Mesendoderm (in vitro differentiated cells): ENCODE measurements around the gene CDK3.

Source experiments
- DNase-seq: peaks from one replicate; pipeline ENCODE4 v3.0.0; 2013
- H2AK5ac ChIP-seq: 2 replicates; pipeline ENCODE4 v1.6.1; 2013; ENCODE audit warnings: low read length, inconsistent platforms
- H2BK120ac ChIP-seq: 2 replicates; pipeline ENCODE4 v1.6.1; 2013; ENCODE audit warnings: low read depth, mild to moderate bottlenecking, low read length, moderate library complexity, mixed read lengths
- H2BK15ac ChIP-seq: replicated peaks from 2 replicates; pipeline ENCODE4 v1.6.1; 2013; ENCODE audit warnings: low read depth, mild to moderate bottlenecking, moderate library complexity
- H2BK5ac ChIP-seq: 2 replicates; pipeline ENCODE4 v1.6.1; 2013; ENCODE audit warnings: low read length, inconsistent platforms
- H3K18ac ChIP-seq: 2 replicates; pipeline ENCODE4 v1.6.1; 2013; ENCODE audit warnings: mild to moderate bottlenecking, low read length, mixed read lengths
- H3K23ac ChIP-seq: one replicate; pipeline ENCODE4 v1.6.1; 2013; ENCODE audit warnings: low read length
- H3K27ac ChIP-seq: 2 replicates; pipeline ENCODE4 v1.5.1; 2013; ENCODE audit warnings: low read depth, mild to moderate bottlenecking, inconsistent platforms, low read length, moderate library complexity
- H3K27me3 ChIP-seq: 2 replicates; pipeline ENCODE4 v1.6.1; 2013; ENCODE audit warnings: low read length, control low read depth, mild to moderate bottlenecking, inconsistent platforms; ENCODE audit not compliant: insufficient read depth, poor library complexity
- H3K36me3 ChIP-seq: 2 replicates; pipeline ENCODE4 v1.6.1; 2013; ENCODE audit warnings: low read length, inconsistent platforms; ENCODE audit not compliant: control insufficient read depth, insufficient read depth
- H3K4ac ChIP-seq: one replicate; pipeline ENCODE4 v1.6.1; 2013; ENCODE audit warnings: low read depth, mild to moderate bottlenecking, low read length, moderate library complexity
- H3K4me1 ChIP-seq: 2 replicates; pipeline ENCODE4 v1.6.1; 2013; ENCODE audit warnings: low read depth, low read length, inconsistent platforms; ENCODE audit not compliant: control insufficient read depth
- H3K4me2 ChIP-seq: 2 replicates; pipeline ENCODE4 v1.6.1; 2013; ENCODE audit warnings: low read length
- H3K4me3 ChIP-seq: 2 replicates; pipeline ENCODE4 v1.5.1; 2013; ENCODE audit warnings: mild to moderate bottlenecking, low read length
- H3K56ac ChIP-seq: one replicate; pipeline ENCODE4 v1.6.1; 2013; ENCODE audit warnings: low read length
- H3K79me1 ChIP-seq: 2 replicates; pipeline ENCODE4 v1.6.1; 2013; ENCODE audit warnings: low read length, inconsistent platforms
- H3K79me2 ChIP-seq: 2 replicates; pipeline ENCODE4 v1.6.1; 2013; ENCODE audit warnings: mild to moderate bottlenecking, low read length; ENCODE audit not compliant: control insufficient read depth, insufficient read depth
- H3K9ac ChIP-seq: 2 replicates; pipeline ENCODE4 v1.6.1; 2013; ENCODE audit warnings: low read length, inconsistent platforms
- H4K5ac ChIP-seq: one replicate; pipeline ENCODE4 v1.6.1; 2013; ENCODE audit warnings: low read length
- H4K8ac ChIP-seq: one replicate; pipeline ENCODE4 v1.6.1; 2013; ENCODE audit warnings: low read depth, mild to moderate bottlenecking, control low read depth, low read length, moderate library complexity
- WGBS: extraction: QIAGEN DNeasy Blood & Tissue Kit; methylation state at CpG from one replicate; pipeline ENCODE4 v1.1.7; 2013; ENCODE audit warnings: low lambda C conversion rate, missing lambda C conversion rate; ENCODE audit not compliant: insufficient coverage; ENCODE audit errors: extremely low coverage; 5-methylcytosine and 5-hydroxymethylcytosine counted together

CDK3 gene

DNA sequence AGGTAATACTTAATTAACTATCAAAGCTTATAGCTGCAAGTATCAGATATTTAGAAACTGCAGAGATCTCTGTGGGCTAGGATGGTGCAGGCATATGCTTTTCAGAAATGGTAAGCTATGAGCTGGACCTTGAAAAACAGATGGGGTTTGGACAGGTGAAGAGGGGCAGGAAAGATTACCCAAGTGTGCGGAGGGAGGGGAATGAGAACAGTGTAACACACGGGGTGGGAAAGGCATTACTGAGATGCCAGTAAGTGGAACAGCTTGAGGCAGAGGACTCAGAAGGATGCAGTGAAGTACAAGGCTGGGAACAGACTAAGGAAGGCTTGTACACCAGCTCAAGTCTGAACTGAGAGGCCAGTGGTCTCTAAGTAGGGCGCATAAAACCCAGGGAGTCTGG lies 48.6 kb downstream of the CDK3 start:
- no peaks in the 10 kb centered on the region for H3K4me1 ChIP-seq
- H3K27me3 ChIP-seq = no peaks in the 10 kb centered on the region
- no peak overlapping the region for H3K4me3 ChIP-seq
- no peak overlapping the region for H3K18ac ChIP-seq
- H3K36me3 ChIP-seq = peaks cover 21% of the 10 kb centered on the region
- peaks cover 1% of the 10 kb centered on the region for H3K79me1 ChIP-seq
- H2BK5ac ChIP-seq = no peak overlapping the region
- H4K8ac ChIP-seq = no peak overlapping the region
- no peak overlapping the region for H2BK120ac ChIP-seq
- DNase-seq = no peak
- no peak overlapping the region for H2BK15ac ChIP-seq
- H3K9ac ChIP-seq = no peak overlapping the region
- no peak overlapping the region for H3K56ac ChIP-seq
- H3K4ac ChIP-seq = no peak overlapping the region
- WGBS = no CpG with 5 or more reads among the region's 3 CpGs
- H2AK5ac ChIP-seq = no peak overlapping the region
- no peak overlapping the region for H3K27ac ChIP-seq
- H3K4me2 ChIP-seq = no peak overlapping the region
- no peak overlapping the region for H3K23ac ChIP-seq
- H3K79me2 ChIP-seq = no peaks in the 10 kb centered on the region
- H4K5ac ChIP-seq = no peak overlapping the region

DNA sequence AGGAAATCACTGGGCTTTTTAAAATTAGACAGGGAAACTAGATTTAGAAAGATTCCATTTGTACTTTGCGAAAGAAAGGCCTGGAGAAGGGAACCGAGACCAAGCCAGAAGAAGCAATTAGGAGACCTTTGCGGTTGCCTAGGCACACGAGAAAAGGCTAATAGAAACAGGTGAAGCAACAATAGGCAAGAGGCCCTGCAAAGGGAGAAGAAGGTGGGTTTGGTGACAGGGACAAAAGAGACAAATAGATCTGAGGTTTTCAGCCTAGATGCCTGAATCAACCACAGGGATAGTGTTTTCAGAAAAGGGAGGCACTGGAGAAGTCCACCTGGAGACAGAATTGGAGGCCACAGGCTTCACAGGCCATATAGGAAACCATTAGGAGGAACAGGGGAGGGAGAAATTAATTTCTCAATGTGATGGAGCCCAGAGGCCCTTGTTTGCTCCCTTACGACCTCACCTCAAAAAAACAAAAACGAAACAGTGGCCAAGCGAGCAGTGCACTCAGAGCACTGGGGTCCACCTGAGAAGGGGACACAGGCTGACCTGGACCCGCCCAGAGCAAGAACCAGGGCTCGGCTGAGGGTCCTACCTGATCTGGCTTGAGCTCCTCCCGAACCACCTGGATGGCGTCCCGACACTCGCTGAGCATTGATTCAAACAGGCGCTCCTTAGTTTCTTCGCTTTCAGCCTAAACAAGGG lies 49.3 kb downstream of the CDK3 start:
- H3K4ac ChIP-seq = no peak overlapping the region
- H2AK5ac ChIP-seq = no peak overlapping the region
- H3K4me2 ChIP-seq = no peak overlapping the region
- no peak overlapping the region for H2BK15ac ChIP-seq
- no peak overlapping the region for H2BK5ac ChIP-seq
- no peaks in the 10 kb centered on the region for H3K4me1 ChIP-seq
- no peak overlapping the region for H3K56ac ChIP-seq
- H3K27me3 ChIP-seq = no peaks in the 10 kb centered on the region
- H2BK120ac ChIP-seq = no peak overlapping the region
- H3K79me1 ChIP-seq = peaks cover 1% of the 10 kb centered on the region
- no peak for DNase-seq
- H3K79me2 ChIP-seq = no peaks in the 10 kb centered on the region
- H4K8ac ChIP-seq = no peak overlapping the region
- H3K23ac ChIP-seq = no peak overlapping the region
- no peak overlapping the region for H3K27ac ChIP-seq
- H3K18ac ChIP-seq = no peak overlapping the region
- no peak overlapping the region for H3K4me3 ChIP-seq
- peaks cover 18% of the 10 kb centered on the region for H3K36me3 ChIP-seq
- H3K9ac ChIP-seq = no peak overlapping the region
- no CpG with 5 or more reads among the region's 15 CpGs for WGBS
- no peak overlapping the region for H4K5ac ChIP-seq

DNA sequence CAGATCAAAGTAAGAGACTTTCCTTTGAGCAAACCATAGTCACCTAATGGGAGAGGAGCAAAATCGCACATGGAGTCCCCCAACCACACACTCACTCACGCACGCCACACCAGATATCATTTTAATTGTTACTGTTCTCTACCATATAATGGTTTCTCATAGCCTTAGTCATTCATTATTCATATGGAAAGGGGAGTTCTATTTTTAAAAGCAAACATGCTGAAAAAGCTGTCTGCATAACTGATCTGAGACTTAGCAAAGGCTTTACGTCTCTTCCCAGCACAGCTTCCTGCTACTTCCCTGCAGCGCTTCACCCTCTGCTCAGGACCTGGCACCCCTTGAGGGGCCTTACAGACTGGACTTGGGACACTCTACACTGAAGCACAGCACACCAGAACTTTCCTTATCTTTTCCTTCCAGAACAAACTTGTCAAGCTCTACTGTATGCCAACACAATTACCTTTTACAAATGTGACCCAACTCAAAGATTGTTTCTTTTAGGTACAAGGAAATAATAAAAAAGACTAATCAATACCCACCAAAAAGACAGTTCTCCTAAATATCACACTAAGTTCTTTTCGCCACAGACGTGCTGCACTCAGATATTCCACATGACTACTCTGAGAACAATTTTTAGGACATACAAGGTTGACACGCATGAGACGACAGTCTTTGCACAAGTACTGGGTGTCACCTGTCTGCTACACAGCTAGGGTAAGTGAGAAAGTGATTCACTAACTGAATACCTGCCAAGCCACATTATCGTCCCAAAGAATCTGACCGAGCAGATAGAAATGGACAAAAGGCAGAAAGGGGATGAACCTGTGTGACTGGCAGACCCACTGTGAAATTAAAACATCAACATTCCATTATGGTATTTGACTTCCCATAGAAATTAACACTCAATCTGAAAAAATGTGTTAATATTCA lies 50.1 kb downstream of the CDK3 start:
- Histone ChIP-seq H3K27ac (no peak overlapping the region), H3K36me3 (peaks cover 18% of the 10 kb centered on the region)
- no peak for DNase-seq

DNA sequence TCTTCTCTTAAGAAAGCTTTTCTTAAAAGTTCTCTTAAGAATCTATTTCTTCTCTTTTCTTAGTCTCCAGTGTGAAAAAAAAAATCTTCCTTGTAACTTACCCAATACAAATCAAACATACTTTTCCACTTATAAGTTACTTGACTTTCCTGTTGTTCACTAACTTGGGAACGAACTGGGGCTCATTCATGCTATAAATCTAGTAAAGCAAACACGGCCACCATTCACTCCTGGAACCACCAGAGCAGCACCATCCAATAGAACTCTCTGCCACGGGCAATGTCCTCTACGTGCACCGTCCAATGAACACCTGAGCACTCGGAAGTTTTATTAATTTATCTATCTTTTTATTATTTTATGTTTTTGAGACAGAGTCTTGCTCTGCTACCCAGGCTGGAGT lies 50.9 kb downstream of the CDK3 start:
- no peak overlapping the region for H3K23ac ChIP-seq
- H2BK5ac ChIP-seq = no peak overlapping the region
- no CpG with 5 or more reads among the region's 6 CpGs for WGBS
- H3K27ac ChIP-seq = no peak overlapping the region
- H3K79me2 ChIP-seq = no peaks in the 10 kb centered on the region
- no peak overlapping the region for H4K8ac ChIP-seq
- no peak overlapping the region for H4K5ac ChIP-seq
- no peak overlapping the region for H3K18ac ChIP-seq
- H3K79me1 ChIP-seq = peaks cover 1% of the 10 kb centered on the region
- no peak overlapping the region for H3K4me2 ChIP-seq
- H3K4ac ChIP-seq = no peak overlapping the region
- H3K9ac ChIP-seq = no peak overlapping the region
- no peak overlapping the region for H3K4me3 ChIP-seq
- H3K27me3 ChIP-seq = no peaks in the 10 kb centered on the region
- H3K56ac ChIP-seq = no peak overlapping the region
- no peak overlapping the region for H2BK120ac ChIP-seq
- no peak overlapping the region for H2AK5ac ChIP-seq
- no peak overlapping the region for H2BK15ac ChIP-seq
- DNase-seq = no peak
- peaks cover 18% of the 10 kb centered on the region for H3K36me3 ChIP-seq
- no peaks in the 10 kb centered on the region for H3K4me1 ChIP-seq

More for the DNA sequence above, 50.1 kb downstream of the CDK3 start:
- no peak overlapping the region for H4K8ac ChIP-seq
- no peak overlapping the region for H3K23ac ChIP-seq
- peaks cover 1% of the 10 kb centered on the region for H3K79me1 ChIP-seq
- H2BK120ac ChIP-seq = no peak overlapping the region
- H2AK5ac ChIP-seq = no peak overlapping the region
- no peak overlapping the region for H3K18ac ChIP-seq
- H3K4ac ChIP-seq = no peak overlapping the region
- 100% methylated on average over 2 of the region's 11 CpGs for WGBS
- no peaks in the 10 kb centered on the region for H3K79me2 ChIP-seq
- no peaks in the 10 kb centered on the region for H3K4me1 ChIP-seq
- no peak overlapping the region for H2BK5ac ChIP-seq
- H3K27me3 ChIP-seq = no peaks in the 10 kb centered on the region
- no peak overlapping the region for H3K56ac ChIP-seq
- no peak overlapping the region for H2BK15ac ChIP-seq
- no peak overlapping the region for H3K9ac ChIP-seq
- H4K5ac ChIP-seq = no peak overlapping the region
- H3K4me2 ChIP-seq = no peak overlapping the region
- H3K4me3 ChIP-seq = no peak overlapping the region

DNA sequence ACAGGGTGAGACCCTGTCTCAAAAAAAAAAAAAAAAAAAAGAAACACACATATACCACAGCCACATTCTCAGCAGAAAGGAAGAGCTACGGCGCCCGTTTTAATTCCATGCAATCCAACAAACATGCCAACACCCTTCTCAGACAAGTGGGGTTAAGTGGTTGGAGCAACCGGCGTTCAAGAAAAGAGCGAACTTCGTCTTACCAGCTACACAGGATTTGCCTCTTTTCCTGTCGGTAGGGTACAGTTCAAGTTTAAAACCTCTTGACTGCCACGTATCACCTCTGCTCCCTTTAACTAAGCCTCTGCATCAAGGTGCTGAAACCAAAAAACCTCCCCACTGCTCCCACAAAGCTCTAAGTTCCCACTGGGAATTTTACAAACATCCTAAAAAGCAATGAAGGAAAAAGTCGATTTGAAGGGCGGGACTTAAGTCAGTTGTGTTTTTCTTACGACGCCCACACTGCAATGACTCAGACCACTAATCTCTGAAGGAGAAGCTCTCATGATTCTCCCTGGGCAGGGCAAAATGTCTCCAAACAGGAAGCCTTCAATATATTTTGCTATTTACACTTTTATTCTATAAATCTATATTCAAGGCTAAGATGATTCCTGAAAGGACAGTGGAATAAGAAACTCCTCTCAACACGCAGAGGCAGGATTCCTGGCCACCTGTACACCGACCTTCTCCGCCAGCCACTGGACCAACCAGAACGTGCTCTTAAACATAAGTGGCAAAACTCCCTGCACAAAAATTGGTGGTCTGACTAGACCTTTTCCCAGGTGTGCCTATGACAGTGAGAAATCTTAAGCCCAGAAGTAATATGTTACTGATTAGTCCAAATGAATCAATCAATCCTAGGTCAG lies 52.8 kb downstream of the CDK3 start:
- no peak overlapping the region for H3K4ac ChIP-seq
- no peaks in the 10 kb centered on the region for H3K27me3 ChIP-seq
- no peak overlapping the region for H3K4me3 ChIP-seq
- H3K18ac ChIP-seq = no peak overlapping the region
- no peak overlapping the region for H2BK15ac ChIP-seq
- no peak overlapping the region for H4K5ac ChIP-seq
- H2BK5ac ChIP-seq = no peak overlapping the region
- no peak overlapping the region for H3K4me2 ChIP-seq
- H3K56ac ChIP-seq = no peak overlapping the region
- H3K36me3 ChIP-seq = peaks cover 18% of the 10 kb centered on the region
- H3K4me1 ChIP-seq = no peaks in the 10 kb centered on the region
- DNase-seq = no peak
- no peak overlapping the region for H3K23ac ChIP-seq
- H3K27ac ChIP-seq = no peak overlapping the region
- H3K9ac ChIP-seq = no peak overlapping the region
- no peak overlapping the region for H4K8ac ChIP-seq
- H3K79me2 ChIP-seq = no peaks in the 10 kb centered on the region
- no CpG with 5 or more reads among the region's 17 CpGs for WGBS
- no peak overlapping the region for H2BK120ac ChIP-seq
- no peaks in the 10 kb centered on the region for H3K79me1 ChIP-seq
- H2AK5ac ChIP-seq = no peak overlapping the region
